Loucy (cell line): ENCODE measurements around the gene MCM3AP.

Source experiments
- H2AFZ ChIP-seq: fragments of 200-600 bp; sonication (generic); 2 replicates; pipeline ENCODE4 v1.6.0; 2016; ENCODE audit warnings: antibody characterized with exemption, mild to moderate bottlenecking, low read length, moderate library complexity
- H3F3A ChIP-seq: fragments of 200-600 bp; 2 replicates; pipeline ENCODE4 v1.6.0; 2016; ENCODE audit warnings: antibody characterized with exemption, low read depth, mild to moderate bottlenecking
- H3K27me3 ChIP-seq: fragments of 200-600 bp; sonication (generic); 2 replicates; pipeline ENCODE4 v1.6.1; 2014; ENCODE audit warnings: low read length, mild to moderate bottlenecking; ENCODE audit not compliant: insufficient read depth, poor library complexity, severe bottlenecking
- H3K36me3 ChIP-seq: fragments of 200-600 bp; sonication (generic); 2 replicates; pipeline ENCODE4 v1.6.1; 2016; ENCODE audit warnings: low read length; ENCODE audit not compliant: insufficient read depth
- H3K4me1 ChIP-seq: fragments of 200-600 bp; sonication (generic); 2 replicates; pipeline ENCODE4 v1.5.1; 2014; ENCODE audit warnings: low read length, mild to moderate bottlenecking; ENCODE audit not compliant: insufficient read depth, poor library complexity, severe bottlenecking
- H3K4me2 ChIP-seq: fragments of 200-600 bp; sonication (generic); 2 replicates; pipeline ENCODE4 v1.6.0; 2014; ENCODE audit warnings: antibody characterized with exemption, low read length, low read depth, mild to moderate bottlenecking; ENCODE audit not compliant: poor library complexity, severe bottlenecking
- H3K4me3 ChIP-seq: fragments of 200-600 bp; sonication (generic); 2 replicates; pipeline ENCODE4 v1.5.1; 2014; ENCODE audit warnings: low read length, mild to moderate bottlenecking, mixed read lengths; ENCODE audit not compliant: poor library complexity, severe bottlenecking
- H3K79me2 ChIP-seq: fragments of 200-600 bp; sonication (generic); 2 replicates; pipeline ENCODE4 v1.6.1; 2014; ENCODE audit warnings: low read length; ENCODE audit not compliant: insufficient read depth
- H3K9ac ChIP-seq: fragments of 200-600 bp; sonication (generic); 2 replicates; pipeline ENCODE4 v1.6.0; 2014; ENCODE audit warnings: mild to moderate bottlenecking, low read depth, low read length, moderate library complexity; ENCODE audit not compliant: poor library complexity, severe bottlenecking
- H3K9me2 ChIP-seq: fragments of 200-600 bp; sonication (generic); replicated peaks from 2 replicates; pipeline ENCODE4 v1.6.1; 2016; ENCODE audit warnings: low read depth, low read length, mixed read lengths
- H3K9me3 ChIP-seq: fragments of 200-600 bp; sonication (generic); 2 replicates; pipeline ENCODE4 v1.6.1; 2014; ENCODE audit warnings: mild to moderate bottlenecking, antibody characterized with exemption, low read length, low read depth; ENCODE audit not compliant: insufficient read depth
- H4K20me1 ChIP-seq: fragments of 200-600 bp; sonication (generic); 2 replicates; pipeline ENCODE4 v1.6.0; 2014; ENCODE audit warnings: antibody characterized with exemption, low read length, mild to moderate bottlenecking; ENCODE audit not compliant: insufficient read depth, poor library complexity, severe bottlenecking
- EZH2phosphoT487 ChIP-seq: fragments of 200-600 bp; IDR thresholded peaks from 2 replicates; pipeline ENCODE4 v1.6.1; 2018; ENCODE audit warnings: antibody characterized with exemption, mild to moderate bottlenecking, moderate library complexity, borderline replicate concordance
- TF ChIP-seq, protein P1 (sequence below): fragments of 200-600 bp; sonication (generic); conservative IDR thresholded peaks from 2 replicates; pipeline ENCODE4 v1.5.1; 2014; ENCODE audit warnings: mild to moderate bottlenecking, antibody characterized with exemption, low read length

The MCM3AP gene

DNA sequence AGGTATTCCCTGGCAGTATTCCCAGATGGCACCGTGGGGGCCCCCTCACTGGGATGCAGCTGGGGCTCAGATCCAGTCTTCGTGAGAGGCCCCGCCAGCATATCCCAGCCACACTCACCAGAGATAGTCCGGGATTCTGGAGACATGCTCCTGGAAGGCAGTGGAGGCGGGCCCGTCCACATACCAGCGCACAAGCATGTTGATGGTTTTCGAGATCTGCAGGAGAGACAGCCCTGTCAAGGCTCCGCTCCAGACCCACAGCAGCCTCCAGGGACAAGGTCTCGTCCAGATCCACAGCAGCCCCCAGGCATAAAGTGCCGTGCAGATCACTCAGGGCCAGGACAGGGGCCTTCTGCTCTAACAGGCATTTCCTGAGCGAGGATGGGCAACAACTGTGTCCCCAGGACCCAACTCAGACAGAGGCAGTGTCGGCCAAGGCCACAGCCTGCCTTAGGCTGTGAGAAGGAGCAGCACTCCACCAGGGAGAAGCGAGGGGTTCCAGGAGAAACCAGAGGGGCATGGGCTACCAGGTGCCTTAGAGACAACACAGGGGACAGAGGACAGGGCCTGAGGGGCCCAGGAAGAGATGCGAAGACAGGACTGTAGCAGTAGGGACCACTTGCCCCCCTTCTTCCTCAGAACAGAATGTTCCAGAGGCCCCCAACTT lies 71.7 kb downstream of the MCM3AP start:
- Histone ChIP-seq H3K4me2 (no peak overlapping the region), H2AFZ (no peak overlapping the region), H3K4me3 (no peak overlapping the region), H3F3A (no peaks in the 10 kb centered on the region), H4K20me1 (peaks cover 2% of the 10 kb centered on the region), H3K9me2 (no peaks in the 10 kb centered on the region), H3K9me3 (no peaks in the 10 kb centered on the region), H3K36me3 (peaks cover 42% of the 10 kb centered on the region; the same call in 1 of the 2 replicates), H3K4me1 (no peaks in the 10 kb centered on the region), H3K27me3 (no peaks in the 10 kb centered on the region), H3K9ac (no peak overlapping the region), H3K79me2 (peaks cover 14% of the 10 kb centered on the region; the same call in 1 of the 2 replicates)
- TF ChIP-seq, protein P1, sequence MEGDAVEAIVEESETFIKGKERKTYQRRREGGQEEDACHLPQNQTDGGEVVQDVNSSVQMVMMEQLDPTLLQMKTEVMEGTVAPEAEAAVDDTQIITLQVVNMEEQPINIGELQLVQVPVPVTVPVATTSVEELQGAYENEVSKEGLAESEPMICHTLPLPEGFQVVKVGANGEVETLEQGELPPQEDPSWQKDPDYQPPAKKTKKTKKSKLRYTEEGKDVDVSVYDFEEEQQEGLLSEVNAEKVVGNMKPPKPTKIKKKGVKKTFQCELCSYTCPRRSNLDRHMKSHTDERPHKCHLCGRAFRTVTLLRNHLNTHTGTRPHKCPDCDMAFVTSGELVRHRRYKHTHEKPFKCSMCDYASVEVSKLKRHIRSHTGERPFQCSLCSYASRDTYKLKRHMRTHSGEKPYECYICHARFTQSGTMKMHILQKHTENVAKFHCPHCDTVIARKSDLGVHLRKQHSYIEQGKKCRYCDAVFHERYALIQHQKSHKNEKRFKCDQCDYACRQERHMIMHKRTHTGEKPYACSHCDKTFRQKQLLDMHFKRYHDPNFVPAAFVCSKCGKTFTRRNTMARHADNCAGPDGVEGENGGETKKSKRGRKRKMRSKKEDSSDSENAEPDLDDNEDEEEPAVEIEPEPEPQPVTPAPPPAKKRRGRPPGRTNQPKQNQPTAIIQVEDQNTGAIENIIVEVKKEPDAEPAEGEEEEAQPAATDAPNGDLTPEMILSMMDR: no peak
- TF ChIP-seq EZH2phosphoT487: no peak

DNA sequence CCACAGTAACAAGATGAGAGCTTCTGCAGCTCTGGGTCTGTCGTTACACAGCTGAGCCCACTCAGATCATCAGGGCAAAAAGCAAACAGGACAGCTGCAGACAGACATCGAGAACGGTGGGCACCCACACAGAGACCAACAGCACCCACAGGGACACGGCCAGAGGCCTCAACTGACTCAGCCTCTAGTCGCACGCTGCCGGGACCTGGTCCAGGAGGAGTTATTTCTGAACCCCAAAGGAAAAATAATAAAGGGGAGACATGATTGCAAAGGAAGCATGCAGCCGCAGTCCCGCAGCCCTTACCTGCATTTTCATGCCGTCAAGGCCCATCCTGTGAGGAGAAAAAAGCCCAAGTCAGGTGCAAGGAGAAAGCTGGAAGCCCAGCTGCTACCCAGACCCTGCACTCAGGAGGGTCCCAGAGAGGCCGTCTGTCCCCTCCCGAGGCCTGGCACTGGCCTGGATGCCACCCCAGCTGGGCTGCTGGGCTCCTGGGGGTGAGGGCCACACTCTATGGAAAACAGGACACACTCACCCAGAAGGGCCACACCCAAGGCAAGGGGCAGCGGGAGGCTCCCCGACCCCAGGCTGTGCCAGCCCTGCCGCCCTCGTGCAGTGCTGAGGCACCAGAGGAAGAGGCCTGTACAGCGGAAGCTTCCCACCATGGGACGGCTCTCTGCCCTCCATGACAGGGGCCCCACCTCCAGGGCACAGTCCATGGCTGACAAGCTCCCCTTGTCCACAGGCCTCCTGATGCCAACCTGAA lies 72.5 kb downstream of the MCM3AP start:
- H3K36me3 ChIP-seq: peaks cover 51% of the 10 kb centered on the region; the same call in 1 of the 2 replicates
- H3K9ac ChIP-seq: no peak overlapping the region
- H3K79me2 ChIP-seq: peaks cover 9% of the 10 kb centered on the region; the same call in 1 of the 2 replicates
- no peak overlapping the region for H3K4me3 ChIP-seq
- no peaks in the 10 kb centered on the region for H3K9me2 ChIP-seq
- H3K4me2 ChIP-seq: no peak overlapping the region
- H4K20me1 ChIP-seq: peaks cover 2% of the 10 kb centered on the region
- no peaks in the 10 kb centered on the region for H3K9me3 ChIP-seq
- no peaks in the 10 kb centered on the region for H3F3A ChIP-seq
- no peaks in the 10 kb centered on the region for H3K27me3 ChIP-seq
- TF ChIP-seq EZH2phosphoT487: no peak
- TF ChIP-seq, protein P1: no peak
- no peak overlapping the region for H2AFZ ChIP-seq
- no peaks in the 10 kb centered on the region for H3K4me1 ChIP-seq

DNA sequence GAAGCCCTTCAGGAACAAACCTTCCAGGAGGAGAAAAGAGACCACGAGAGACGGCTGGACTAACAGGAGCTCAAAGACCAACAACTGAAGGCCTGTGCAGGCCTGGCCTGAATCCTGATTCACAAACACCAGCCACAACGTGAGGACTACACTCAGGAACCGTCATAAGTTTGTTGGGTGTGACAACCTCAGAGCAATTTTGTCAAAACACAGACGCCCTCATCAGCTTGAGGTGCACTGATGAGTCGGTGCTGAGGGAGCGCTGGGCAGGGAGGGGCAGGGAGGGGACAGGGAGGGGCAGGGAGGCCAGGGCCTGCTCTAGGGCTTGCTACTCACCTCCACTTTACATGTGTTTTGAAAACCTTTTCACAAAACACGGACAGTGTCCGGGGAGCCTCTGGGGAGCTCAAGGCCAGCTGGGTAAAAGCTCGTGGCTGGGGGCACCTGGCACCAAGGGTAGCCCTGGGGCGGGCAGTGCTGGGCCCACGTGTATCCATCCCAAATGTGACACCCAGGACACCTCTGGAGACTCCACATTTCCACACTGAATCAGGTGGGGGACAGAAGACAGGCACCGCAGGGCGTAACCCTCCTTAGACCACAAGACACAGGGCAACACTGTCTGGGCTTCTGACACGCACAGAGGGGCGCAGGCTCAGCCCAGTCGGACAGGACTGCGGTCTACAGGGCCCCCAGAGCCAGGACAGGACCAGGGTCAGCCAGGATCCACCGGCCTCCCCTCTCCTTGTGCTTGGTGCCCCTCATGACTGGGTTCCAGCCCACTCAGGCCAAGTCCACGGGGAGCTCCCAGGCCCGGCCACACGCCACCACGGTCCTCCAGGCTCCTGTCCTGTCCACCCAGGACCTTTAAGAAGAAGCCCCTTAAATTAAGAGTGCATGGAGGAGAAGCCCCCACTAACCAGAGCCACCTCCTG lies 73.4 kb downstream of the MCM3AP start:
- peaks cover 2% of the 10 kb centered on the region for H4K20me1 ChIP-seq
- TF ChIP-seq, protein P1: no peak
- TF ChIP-seq EZH2phosphoT487: no peak
- H3K27me3 ChIP-seq: no peaks in the 10 kb centered on the region
- H3K4me3 ChIP-seq: no peak overlapping the region
- H3K9me2 ChIP-seq: no peaks in the 10 kb centered on the region
- H3K36me3 ChIP-seq: peaks cover 59% of the 10 kb centered on the region; the same call in 1 of the 2 replicates
- H3K9ac ChIP-seq: no peak overlapping the region
- no peak overlapping the region for H3K4me2 ChIP-seq
- no peaks in the 10 kb centered on the region for H3K9me3 ChIP-seq
- H2AFZ ChIP-seq: no peak overlapping the region
- H3K79me2 ChIP-seq: peaks cover 9% of the 10 kb centered on the region; the same call in 1 of the 2 replicates
- no peaks in the 10 kb centered on the region for H3K4me1 ChIP-seq
- no peaks in the 10 kb centered on the region for H3F3A ChIP-seq
